Neural cell (in vitro differentiated cells): ENCODE measurements around the gene WASF3. TPM values are rescaled to one million over a fixed set of nuclear protein-coding genes. Genes with fewer than 3 reads are reported as not detected.

Experiments used
- H2AFZ ChIP-seq: fragments of 200-600, 300-800 bp; sonication (generic), shearing (Covaris generic); 2 replicates; pipeline ENCODE4 v1.6.0; 2014; ENCODE audit warnings: low read depth, mild to moderate bottlenecking, antibody characterized with exemption, low read length, moderate library complexity
- H3F3A ChIP-seq: fragments of 200-600 bp; shearing (Covaris generic); 2 replicates; pipeline ENCODE4 v1.6.1; 2016; ENCODE audit warnings: mild to moderate bottlenecking, moderate library complexity, mixed read lengths, antibody characterized with exemption, low read length; ENCODE audit not compliant: insufficient read depth, poor library complexity, severe bottlenecking
- H3K27ac ChIP-seq: fragments of 200-600, 300-800 bp; sonication (generic), shearing (Covaris generic); 2 replicates; pipeline ENCODE4 v1.5.1; 2014; ENCODE audit warnings: mild to moderate bottlenecking, low read length, moderate library complexity
- H3K27me3 ChIP-seq: fragments of 300-800, 200-600 bp; sonication (generic), shearing (Covaris generic); 2 replicates; pipeline ENCODE4 v1.6.0; 2014; ENCODE audit warnings: mild to moderate bottlenecking, low read depth, low read length, moderate library complexity; ENCODE audit not compliant: insufficient read depth
- H3K36me3 ChIP-seq: fragments of 300-800, 200-600 bp; sonication (generic), shearing (Covaris generic); 2 replicates; pipeline ENCODE4 v1.5.1; 2014; ENCODE audit warnings: mild to moderate bottlenecking, antibody characterized with exemption, low read length, moderate library complexity; ENCODE audit not compliant: insufficient read depth
- H3K4me2 ChIP-seq: fragments of 300-800, 200-600 bp; sonication (generic), shearing (Covaris generic); 2 replicates; pipeline ENCODE4 v1.6.0; 2014; ENCODE audit warnings: mild to moderate bottlenecking, low read length
- H3K4me3 ChIP-seq: fragments of 300-800, 200-600 bp; sonication (generic), shearing (Covaris generic); 2 replicates; pipeline ENCODE4 v1.5.1; 2014; ENCODE audit warnings: mild to moderate bottlenecking, low read length, moderate library complexity
- H3K79me2 ChIP-seq: fragments of 200-600 bp; shearing (Covaris generic); replicated peaks from 2 replicates; pipeline ENCODE4 v1.6.0; 2014; ENCODE audit warnings: mild to moderate bottlenecking, low read length, moderate library complexity; ENCODE audit not compliant: insufficient read depth
- H3K9ac ChIP-seq: fragments of 300-800, 200-600 bp; sonication (generic), shearing (Covaris generic); 2 replicates; pipeline ENCODE4 v1.6.1; 2016; ENCODE audit warnings: mild to moderate bottlenecking, low read length, mixed read lengths
- H3K9me2 ChIP-seq: fragments of 200-600 bp; shearing (Covaris generic); 2 replicates; pipeline ENCODE4 v1.6.1; 2016; ENCODE audit warnings: mild to moderate bottlenecking, low read length, mixed read lengths; ENCODE audit not compliant: insufficient read depth
- H3K9me3 ChIP-seq: fragments of 200-600, 300-800 bp; sonication (generic), shearing (Covaris generic); 2 replicates; pipeline ENCODE4 v1.6.1; 2016; ENCODE audit warnings: mild to moderate bottlenecking, mixed run types, low read length, moderate library complexity, mixed read lengths
- H4K20me1 ChIP-seq: fragments of 200-600 bp; shearing (Covaris generic); 2 replicates; pipeline ENCODE4 v1.6.1; 2016; ENCODE audit warnings: mild to moderate bottlenecking, mixed run types; ENCODE audit not compliant: insufficient read depth
- EP300 ChIP-seq: fragments of 450-650 bp; conservative IDR thresholded peaks from 2 replicates; pipeline ENCODE4 v1.6.1; 2014; ENCODE audit warnings: antibody characterized with exemption, mild to moderate bottlenecking, moderate library complexity; ENCODE audit not compliant: poor library complexity, severe bottlenecking
- EZH2 ChIP-seq: fragments of 200-600, 300-800 bp; shearing (Covaris generic), sonication (generic); IDR thresholded peaks from 2 replicates; pipeline ENCODE4 v1.6.1; 2014; ENCODE audit warnings: antibody characterized with exemption, low read length, borderline replicate concordance, mild to moderate bottlenecking; ENCODE audit not compliant: insufficient read depth, poor library complexity, severe bottlenecking
- MXI1 ChIP-seq: fragments of 450-650 bp; conservative IDR thresholded peaks from 2 replicates; pipeline ENCODE4 v1.6.1; 2014; ENCODE audit warnings: antibody characterized with exemption, mild to moderate bottlenecking; ENCODE audit not compliant: poor library complexity, severe bottlenecking
- POLR2AphosphoS5 ChIP-seq: IDR thresholded peaks from 2 replicates; pipeline ENCODE4 v1.6.1; 2012
- RAD21 ChIP-seq: fragments of 450-650 bp; conservative IDR thresholded peaks from 2 replicates; pipeline ENCODE4 v1.6.1; 2014; ENCODE audit warnings: antibody characterized with exemption, mild to moderate bottlenecking, moderate library complexity
- SMC3 ChIP-seq: fragments of 450-650 bp; conservative IDR thresholded peaks from 2 replicates; pipeline ENCODE4 v1.6.1; 2014; ENCODE audit warnings: antibody characterized with exemption, mild to moderate bottlenecking, moderate library complexity; ENCODE audit not compliant: poor library complexity
- TAF1 ChIP-seq: IDR thresholded peaks from 2 replicates; pipeline ENCODE4 v1.6.1; 2012; ENCODE audit warnings: low read depth
- polyA plus RNA-seq: library from polyadenylated mRNA; depleted of rRNA; stranded (reverse); fragments of >200 nt; gene quantifications from 2 replicates; pipeline ENCODE4 v1.2.3, GENCODE V29; 2014
- TF ChIP-seq, protein P1 (sequence below): IDR thresholded peaks from 2 replicates; pipeline ENCODE4 v1.6.1; 2012; ENCODE audit warnings: borderline replicate concordance
- TF ChIP-seq, protein P2 (sequence below): fragments of 450-650 bp; IDR thresholded peaks from 2 replicates; pipeline ENCODE4 v1.5.1; 2014; ENCODE audit warnings: antibody characterized with exemption, mild to moderate bottlenecking, moderate library complexity; ENCODE audit not compliant: poor library complexity, severe bottlenecking

WASF3 gene
- polyA plus RNA-seq, 1 donor from 2014 or later: 44.5 TPM

DNA sequence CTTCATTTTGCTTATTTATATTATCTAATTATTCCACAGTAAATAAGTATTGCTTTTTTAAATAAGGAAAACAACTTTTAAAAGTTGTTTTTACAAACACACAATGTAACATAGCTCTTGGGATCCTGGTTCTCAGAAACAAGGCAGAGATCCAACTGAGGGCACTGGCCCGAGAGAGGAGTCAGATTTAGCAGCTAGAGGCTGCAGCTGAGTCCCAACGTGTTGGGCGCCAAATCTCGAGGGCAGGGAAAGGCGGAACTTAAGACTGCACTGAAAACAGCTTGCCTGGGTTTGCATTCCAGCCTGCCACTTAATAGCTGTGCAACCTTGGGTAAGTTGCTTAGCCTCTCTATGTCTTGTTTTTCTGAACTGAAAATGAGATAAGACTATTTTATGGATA lies 16.4 kb upstream of the WASF3 start:
- H3F3A ChIP-seq: no peaks in the 10 kb centered on the region
- H4K20me1 ChIP-seq: no peaks in the 10 kb centered on the region
- H3K9me2 ChIP-seq: no peaks in the 10 kb centered on the region
- no peaks in the 10 kb centered on the region for H3K79me2 ChIP-seq
- no peak overlapping the region for H3K4me3 ChIP-seq
- TF ChIP-seq EP300 (no peak), SMC3 (no peak), TAF1 (no peak), EZH2 (no peak), MXI1 (no peak), RAD21 (no peak), POLR2AphosphoS5 (no peak)
- TF ChIP-seq, protein P1, sequence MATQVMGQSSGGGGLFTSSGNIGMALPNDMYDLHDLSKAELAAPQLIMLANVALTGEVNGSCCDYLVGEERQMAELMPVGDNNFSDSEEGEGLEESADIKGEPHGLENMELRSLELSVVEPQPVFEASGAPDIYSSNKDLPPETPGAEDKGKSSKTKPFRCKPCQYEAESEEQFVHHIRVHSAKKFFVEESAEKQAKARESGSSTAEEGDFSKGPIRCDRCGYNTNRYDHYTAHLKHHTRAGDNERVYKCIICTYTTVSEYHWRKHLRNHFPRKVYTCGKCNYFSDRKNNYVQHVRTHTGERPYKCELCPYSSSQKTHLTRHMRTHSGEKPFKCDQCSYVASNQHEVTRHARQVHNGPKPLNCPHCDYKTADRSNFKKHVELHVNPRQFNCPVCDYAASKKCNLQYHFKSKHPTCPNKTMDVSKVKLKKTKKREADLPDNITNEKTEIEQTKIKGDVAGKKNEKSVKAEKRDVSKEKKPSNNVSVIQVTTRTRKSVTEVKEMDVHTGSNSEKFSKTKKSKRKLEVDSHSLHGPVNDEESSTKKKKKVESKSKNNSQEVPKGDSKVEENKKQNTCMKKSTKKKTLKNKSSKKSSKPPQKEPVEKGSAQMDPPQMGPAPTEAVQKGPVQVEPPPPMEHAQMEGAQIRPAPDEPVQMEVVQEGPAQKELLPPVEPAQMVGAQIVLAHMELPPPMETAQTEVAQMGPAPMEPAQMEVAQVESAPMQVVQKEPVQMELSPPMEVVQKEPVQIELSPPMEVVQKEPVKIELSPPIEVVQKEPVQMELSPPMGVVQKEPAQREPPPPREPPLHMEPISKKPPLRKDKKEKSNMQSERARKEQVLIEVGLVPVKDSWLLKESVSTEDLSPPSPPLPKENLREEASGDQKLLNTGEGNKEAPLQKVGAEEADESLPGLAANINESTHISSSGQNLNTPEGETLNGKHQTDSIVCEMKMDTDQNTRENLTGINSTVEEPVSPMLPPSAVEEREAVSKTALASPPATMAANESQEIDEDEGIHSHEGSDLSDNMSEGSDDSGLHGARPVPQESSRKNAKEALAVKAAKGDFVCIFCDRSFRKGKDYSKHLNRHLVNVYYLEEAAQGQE: no peak
- TF ChIP-seq, protein P2, sequence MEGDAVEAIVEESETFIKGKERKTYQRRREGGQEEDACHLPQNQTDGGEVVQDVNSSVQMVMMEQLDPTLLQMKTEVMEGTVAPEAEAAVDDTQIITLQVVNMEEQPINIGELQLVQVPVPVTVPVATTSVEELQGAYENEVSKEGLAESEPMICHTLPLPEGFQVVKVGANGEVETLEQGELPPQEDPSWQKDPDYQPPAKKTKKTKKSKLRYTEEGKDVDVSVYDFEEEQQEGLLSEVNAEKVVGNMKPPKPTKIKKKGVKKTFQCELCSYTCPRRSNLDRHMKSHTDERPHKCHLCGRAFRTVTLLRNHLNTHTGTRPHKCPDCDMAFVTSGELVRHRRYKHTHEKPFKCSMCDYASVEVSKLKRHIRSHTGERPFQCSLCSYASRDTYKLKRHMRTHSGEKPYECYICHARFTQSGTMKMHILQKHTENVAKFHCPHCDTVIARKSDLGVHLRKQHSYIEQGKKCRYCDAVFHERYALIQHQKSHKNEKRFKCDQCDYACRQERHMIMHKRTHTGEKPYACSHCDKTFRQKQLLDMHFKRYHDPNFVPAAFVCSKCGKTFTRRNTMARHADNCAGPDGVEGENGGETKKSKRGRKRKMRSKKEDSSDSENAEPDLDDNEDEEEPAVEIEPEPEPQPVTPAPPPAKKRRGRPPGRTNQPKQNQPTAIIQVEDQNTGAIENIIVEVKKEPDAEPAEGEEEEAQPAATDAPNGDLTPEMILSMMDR: no peak
- H3K36me3 ChIP-seq: no peaks in the 10 kb centered on the region
- H3K27me3 ChIP-seq: no peaks in the 10 kb centered on the region
- no peak overlapping the region for H2AFZ ChIP-seq
- H3K9me3 ChIP-seq: no peaks in the 10 kb centered on the region
- H3K4me2 ChIP-seq: no peak overlapping the region
- H3K9ac ChIP-seq: no peak overlapping the region
- no peak overlapping the region for H3K27ac ChIP-seq

DNA sequence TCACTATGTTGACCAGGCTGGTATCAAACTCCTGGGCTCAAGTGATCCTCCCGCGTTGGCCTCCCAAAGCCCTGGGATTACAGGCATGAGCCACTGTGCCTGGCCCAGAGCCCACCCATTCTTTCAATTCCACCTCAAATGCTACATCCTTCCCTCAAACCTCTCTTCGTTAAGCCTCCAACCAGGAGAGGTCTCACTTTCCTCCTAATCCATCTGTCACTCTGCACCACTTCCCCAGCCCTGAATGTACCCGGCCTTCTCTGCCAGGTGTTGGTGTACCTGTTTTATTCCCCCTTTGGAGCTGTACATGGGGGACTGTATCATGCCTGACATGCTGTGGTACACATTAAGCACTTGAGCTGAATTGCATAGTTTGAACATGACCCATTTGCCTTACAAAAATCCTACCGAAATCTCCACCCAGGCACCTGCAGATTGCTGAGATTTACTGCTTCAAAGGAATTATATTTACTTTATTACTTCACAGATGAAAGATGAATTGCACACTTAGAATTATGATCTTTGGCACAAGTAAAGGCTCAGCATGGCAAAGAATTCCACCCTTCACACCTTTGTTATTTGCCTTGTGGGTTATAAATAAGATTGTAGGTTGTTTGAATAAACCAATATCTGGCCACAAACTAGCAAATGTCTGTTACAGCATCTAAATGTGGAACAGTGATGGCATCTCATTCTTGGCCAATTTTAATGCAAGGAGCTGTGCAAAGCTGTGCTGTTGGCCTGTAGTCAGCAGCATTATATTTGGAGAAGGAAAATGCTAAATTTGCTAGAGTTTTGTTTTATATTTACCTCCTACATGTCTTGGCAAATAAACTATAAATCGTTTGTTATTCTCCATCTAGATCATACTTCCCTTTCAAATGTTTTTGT lies 15.6 kb upstream of the WASF3 start:
- H3K9me3 ChIP-seq: no peaks in the 10 kb centered on the region
- H3K79me2 ChIP-seq: no peaks in the 10 kb centered on the region
- H3K4me2 ChIP-seq: no peak overlapping the region
- no peaks in the 10 kb centered on the region for H3F3A ChIP-seq
- TF ChIP-seq RAD21 (no peak), EZH2 (no peak), POLR2AphosphoS5 (no peak), EP300 (no peak), TAF1 (no peak), MXI1 (no peak), SMC3 (no peak)
- TF ChIP-seq, protein P2: no peak
- TF ChIP-seq, protein P1: no peak
- H4K20me1 ChIP-seq: no peaks in the 10 kb centered on the region
- H3K4me3 ChIP-seq: no peak overlapping the region
- H3K9ac ChIP-seq: no peak overlapping the region
- H3K9me2 ChIP-seq: no peaks in the 10 kb centered on the region
- H3K27ac ChIP-seq: no peak overlapping the region
- H3K36me3 ChIP-seq: no peaks in the 10 kb centered on the region
- H3K27me3 ChIP-seq: no peaks in the 10 kb centered on the region
- H2AFZ ChIP-seq: no peak overlapping the region
